Neuron (in vitro differentiated cells): Measurements from ENCODE around the gene MBP.

Source experiments
- H2AFZ ChIP-seq: one replicate; pipeline ENCODE4 v1.6.1; 2013; ENCODE audit warnings: low read depth, mild to moderate bottlenecking, inconsistent platforms, low read length, moderate library complexity
- H3K27me3 ChIP-seq: one replicate; pipeline ENCODE4 v1.6.1; 2013; ENCODE audit warnings: low read length; ENCODE audit not compliant: insufficient read depth
- H3K36me3 ChIP-seq: one replicate; pipeline ENCODE4 v1.6.1; 2013; ENCODE audit warnings: low read length; ENCODE audit not compliant: insufficient read depth
- H3K4me1 ChIP-seq: one replicate; pipeline ENCODE4 v1.6.1; 2013; ENCODE audit warnings: low read length; ENCODE audit not compliant: insufficient read depth
- H3K4me3 ChIP-seq: 2 replicates; pipeline ENCODE4 v1.5.1; 2013; ENCODE audit warnings: mild to moderate bottlenecking, low read length, moderate library complexity
- H3K9me3 ChIP-seq: one replicate; pipeline ENCODE4 v1.6.1; 2013; ENCODE audit warnings: low read length

Gene MBP

GRCh38 chr18:77162580-77162979 is 30.0 kb upstream of the MBP start:
- Histone ChIP-seq H3K9me3 (no peaks in the 10 kb centered on the region), H2AFZ (no peak overlapping the region), H3K27me3 (peaks cover 5% of the 10 kb centered on the region), H3K4me1 (no peaks in the 10 kb centered on the region), H3K4me3 (no peak overlapping the region), H3K36me3 (no peaks in the 10 kb centered on the region)

GRCh38 chr18:77161961-77162360 is 29.4 kb upstream of the MBP start:
- no peak overlapping the region for H2AFZ ChIP-seq
- no peaks in the 10 kb centered on the region for H3K36me3 ChIP-seq
- H3K9me3 ChIP-seq: no peaks in the 10 kb centered on the region
- H3K27me3 ChIP-seq: peaks cover 4% of the 10 kb centered on the region
- no peaks in the 10 kb centered on the region for H3K4me1 ChIP-seq
- H3K4me3 ChIP-seq: no peak overlapping the region

- no peak overlapping the region for H3K4me3 ChIP-seq
- H3K4me1 ChIP-seq: no peaks in the 10 kb centered on the region
- H2AFZ ChIP-seq: no peak overlapping the region
- no peaks in the 10 kb centered on the region for H3K9me3 ChIP-seq
- H3K36me3 ChIP-seq: no peaks in the 10 kb centered on the region
- H3K27me3 ChIP-seq: no peaks in the 10 kb centered on the region
Observed at GRCh38 chr18:77161383-77161782, 28.8 kb upstream of the MBP start.

- no peaks in the 10 kb centered on the region for H3K9me3 ChIP-seq
- no peak overlapping the region for H3K4me3 ChIP-seq
- H2AFZ ChIP-seq: no peak overlapping the region
- H3K36me3 ChIP-seq: no peaks in the 10 kb centered on the region
- H3K4me1 ChIP-seq: no peaks in the 10 kb centered on the region
- no peaks in the 10 kb centered on the region for H3K27me3 ChIP-seq
Observed at GRCh38 chr18:77160515-77160914, 27.9 kb upstream of the MBP start.

GRCh38 chr18:77157312-77157711 is 24.7 kb upstream of the MBP start:
- Histone ChIP-seq H3K4me3 (no peak overlapping the region), H3K9me3 (peaks cover 3% of the 10 kb centered on the region), H2AFZ (no peak overlapping the region)

GRCh38 chr18:77155031-77155430 is 22.4 kb upstream of the MBP start:
- Histone ChIP-seq H3K4me3 (no peak overlapping the region), H3K36me3 (no peaks in the 10 kb centered on the region), H3K9me3 (peaks cover 3% of the 10 kb centered on the region), H3K27me3 (no peaks in the 10 kb centered on the region), H3K4me1 (no peaks in the 10 kb centered on the region), H2AFZ (no peak overlapping the region)

More at GRCh38 chr18:77157312-77157711, 24.7 kb upstream of the MBP start:
- H3K4me1 ChIP-seq: no peaks in the 10 kb centered on the region
- no peaks in the 10 kb centered on the region for H3K27me3 ChIP-seq
- no peaks in the 10 kb centered on the region for H3K36me3 ChIP-seq

- Histone ChIP-seq H2AFZ (no peak overlapping the region), H3K27me3 (no peaks in the 10 kb centered on the region), H3K4me1 (no peaks in the 10 kb centered on the region), H3K4me3 (no peak overlapping the region), H3K9me3 (peaks cover 3% of the 10 kb centered on the region), H3K36me3 (no peaks in the 10 kb centered on the region)
Observed at GRCh38 chr18:77153404-77153803, 20.8 kb upstream of the MBP start.

- Histone ChIP-seq H3K36me3 (no peaks in the 10 kb centered on the region), H3K4me1 (no peaks in the 10 kb centered on the region), H3K9me3 (peaks cover 3% of the 10 kb centered on the region), H3K27me3 (no peaks in the 10 kb centered on the region), H2AFZ (no peak overlapping the region), H3K4me3 (no peak overlapping the region)
Observed at GRCh38 chr18:77151772-77152520, 19.4 kb upstream of the MBP start.

- peaks cover 3% of the 10 kb centered on the region for H3K9me3 ChIP-seq
- no peak overlapping the region for H3K4me3 ChIP-seq
- H3K4me1 ChIP-seq: no peaks in the 10 kb centered on the region
- no peaks in the 10 kb centered on the region for H3K36me3 ChIP-seq
- H2AFZ ChIP-seq: no peak overlapping the region
- no peaks in the 10 kb centered on the region for H3K27me3 ChIP-seq
Observed at GRCh38 chr18:77151033-77151771, 18.6 kb upstream of the MBP start.

GRCh38 chr18:77150588-77150987 is 18.0 kb upstream of the MBP start:
- Histone ChIP-seq H2AFZ (no peak overlapping the region), H3K27me3 (no peaks in the 10 kb centered on the region), H3K4me3 (no peak overlapping the region), H3K36me3 (no peaks in the 10 kb centered on the region), H3K4me1 (no peaks in the 10 kb centered on the region), H3K9me3 (peaks cover 3% of the 10 kb centered on the region)

GRCh38 chr18:77148289-77148688 is 15.7 kb upstream of the MBP start:
- peaks cover 3% of the 10 kb centered on the region for H3K9me3 ChIP-seq
- no peaks in the 10 kb centered on the region for H3K27me3 ChIP-seq
- no peak overlapping the region for H2AFZ ChIP-seq
- no peaks in the 10 kb centered on the region for H3K36me3 ChIP-seq
- H3K4me1 ChIP-seq: no peaks in the 10 kb centered on the region
- H3K4me3 ChIP-seq: no peak overlapping the region

GRCh38 chr18:77147418-77147852 is 14.9 kb upstream of the MBP start:
- peaks cover 6% of the 10 kb centered on the region for H3K9me3 ChIP-seq
- no peaks in the 10 kb centered on the region for H3K36me3 ChIP-seq
- H2AFZ ChIP-seq: no peak overlapping the region
- no peaks in the 10 kb centered on the region for H3K4me1 ChIP-seq
- no peak overlapping the region for H3K4me3 ChIP-seq
- no peaks in the 10 kb centered on the region for H3K27me3 ChIP-seq

GRCh38 chr18:77146249-77147080 is 13.9 kb upstream of the MBP start:
- H3K27me3 ChIP-seq: no peaks in the 10 kb centered on the region
- H2AFZ ChIP-seq: no peak overlapping the region
- no peaks in the 10 kb centered on the region for H3K36me3 ChIP-seq
- peaks cover 6% of the 10 kb centered on the region for H3K9me3 ChIP-seq
- H3K4me1 ChIP-seq: no peaks in the 10 kb centered on the region
- no peak overlapping the region for H3K4me3 ChIP-seq
